H1 (cell line): ENCODE measurements around the gene CCL28. TPM values are rescaled to one million over a fixed set of nuclear protein-coding genes. Genes with fewer than 3 reads are reported as not detected.

Experiments used
- CTCF ChIA-PET: fragments of 300-600 bp; sonication (Branson Sonifier 250); formaldehyde crosslinking; loops from one replicate; lab custom pipeline; 2021; ENCODE audit not compliant: partially characterized antibody; lab: Charles Lee
- POLR2A ChIA-PET: fragments of 300-600 bp; sonication (Branson Sonifier 250); formaldehyde crosslinking; loops from one replicate; lab custom pipeline; 2021; ENCODE audit warnings: inconsistent platforms; ENCODE audit not compliant: partially characterized antibody; lab: Charles Lee
- DNase-seq, 2 experiments: peaks; one replicate each; pipeline versions ENCODE4 v3.0.0 to v3.0.0-alpha.2; 2010 to 2022; ENCODE audit warnings: low spot score in 2 of 2, low read depth in 1 of 2, mixed read lengths in 1 of 2
- FAIRE-seq: peaks from 2 replicates; lab custom pipeline; 2011; peaks lifted over from hg19 to GRCh38; lab: Jason Lieb, UNC
- H2AFZ ChIP-seq: 2 replicates; pipeline ENCODE4 v1.8.1; 2012; ENCODE audit warnings: low read length, inconsistent platforms
- H2AK5ac ChIP-seq: 2 replicates; pipeline ENCODE4 v1.6.1; 2013; ENCODE audit warnings: low read depth, low read length
- H2BK120ac ChIP-seq: replicated peaks from 2 replicates; pipeline ENCODE3; 2013; ENCODE audit warnings: low read depth, low read length, inconsistent platforms
- H2BK12ac ChIP-seq: 2 replicates; pipeline ENCODE4 v1.6.1; 2013; ENCODE audit warnings: low read depth, low read length
- H2BK15ac ChIP-seq: 2 replicates; pipeline ENCODE4 v1.6.1; 2013; ENCODE audit warnings: low read length
- H2BK20ac ChIP-seq: 2 replicates; pipeline ENCODE4 v1.6.1; 2013; ENCODE audit warnings: low read length
- H2BK5ac ChIP-seq: 2 replicates; pipeline ENCODE4 v1.6.1; 2013; ENCODE audit warnings: low read depth, low read length
- H3K14ac ChIP-seq: 2 replicates; pipeline ENCODE4 v1.6.1; 2013; ENCODE audit warnings: inconsistent platforms; ENCODE audit not compliant: insufficient read length
- H3K18ac ChIP-seq: 2 replicates; pipeline ENCODE4 v1.6.1; 2013; ENCODE audit warnings: low read length; ENCODE audit errors: extremely low read depth
- H3K23ac ChIP-seq: 2 replicates; pipeline ENCODE4 v1.6.1; 2013; ENCODE audit warnings: inconsistent platforms; ENCODE audit not compliant: insufficient read length
- H3K23me2 ChIP-seq: 2 replicates; pipeline ENCODE4 v1.6.1; 2013; ENCODE audit warnings: low read depth, low read length
- H3K27ac ChIP-seq: 2 replicates; pipeline ENCODE4 v1.6.1; 2011; ENCODE audit warnings: low read depth, low read length, inconsistent platforms
- H3K27me3 ChIP-seq, 4 experiments: replicated peaks in 1 of 4; 1 replicate in 1 of 4; 2 replicates in 3 of 4; pipeline versions ENCODE4 v1.6.1 to v1.8.1; 2011 to 2013; ENCODE audit warnings: low read length in 3 of 4, mild to moderate bottlenecking in 3 of 4, inconsistent platforms in 2 of 4, mixed read lengths in 2 of 4, moderate library complexity in 1 of 4; ENCODE audit not compliant: control insufficient read depth in 3 of 4, insufficient read depth in 3 of 4; ENCODE audit errors: extremely low read depth in 1 of 4
- H3K36me3 ChIP-seq, 4 experiments: 2 replicates each; pipeline versions ENCODE4 v1.6.1 to v1.8.1; 2011 to 2013; ENCODE audit warnings: mild to moderate bottlenecking in 4 of 4, low read length in 3 of 4, moderate library complexity in 2 of 4, control low read depth in 1 of 4, inconsistent platforms in 1 of 4; ENCODE audit not compliant: insufficient read depth in 4 of 4, control insufficient read depth in 2 of 4
- H3K4ac ChIP-seq: replicated peaks from 2 replicates; pipeline ENCODE3; 2013; ENCODE audit warnings: low read length, low read depth, mixed read lengths, inconsistent platforms; ENCODE audit not compliant: insufficient read length
- H3K4me1 ChIP-seq, 4 experiments: replicated peaks in 1 of 4; 1 replicate in 1 of 4; 2 replicates in 3 of 4; pipeline versions ENCODE4 v1.6.1 to v1.8.1; 2011 to 2013; ENCODE audit warnings: low read length in 3 of 4, inconsistent platforms in 2 of 4, mixed read lengths in 1 of 4; ENCODE audit not compliant: insufficient read depth in 4 of 4, control insufficient read depth in 3 of 4
- H3K4me2 ChIP-seq, 2 experiments: 2 replicates each; pipeline versions ENCODE4 v1.6.1 to v1.8.1; 2011 to 2013; ENCODE audit warnings: low read depth in 2 of 2, low read length in 2 of 2, control low read depth in 1 of 2, inconsistent platforms in 1 of 2, mild to moderate bottlenecking in 1 of 2; ENCODE audit not compliant: insufficient read depth in 1 of 2
- H3K4me3 ChIP-seq, 4 experiments: fragments of 200-600, 300-600 bp in 1 of 4; sonication (generic), shearing (Covaris generic), sonication (Bioruptor Twin) in 1 of 4; 2 replicates each; pipeline versions ENCODE4 v1.5.1 to v1.8.1; 2011 to 2016; ENCODE audit warnings: low read length in 4 of 4, low read depth in 3 of 4, control low read depth in 2 of 4, inconsistent platforms in 2 of 4, mild to moderate bottlenecking in 2 of 4, mixed read lengths in 1 of 4, moderate library complexity in 1 of 4; ENCODE audit not compliant: insufficient read depth in 2 of 4; ENCODE audit errors: extremely low read depth in 1 of 4
- H3K56ac ChIP-seq: replicated peaks from 2 replicates; pipeline ENCODE3; 2013; ENCODE audit warnings: low read depth, mild to moderate bottlenecking, mixed read lengths, low read length, inconsistent platforms; ENCODE audit not compliant: insufficient read length
- H3K79me1 ChIP-seq: 2 replicates; pipeline ENCODE4 v1.6.1; 2013; ENCODE audit warnings: low read depth, low read length, control low read depth
- H3K79me2 ChIP-seq, 2 experiments: 2 replicates each; pipeline versions ENCODE4 v1.6.1 to v1.8.1; 2012 to 2013; ENCODE audit warnings: low read length in 2 of 2, mild to moderate bottlenecking in 2 of 2, inconsistent platforms in 1 of 2; ENCODE audit not compliant: insufficient read depth in 2 of 2, control insufficient read depth in 1 of 2
- H3K9ac ChIP-seq, 4 experiments: replicated peaks in 1 of 4; 1 replicate in 1 of 4; 2 replicates in 3 of 4; pipeline versions ENCODE4 v1.6.1 to v1.8.1; 2011 to 2013; ENCODE audit warnings: low read depth in 3 of 4, low read length in 3 of 4, control low read depth in 2 of 4, mild to moderate bottlenecking in 2 of 4, moderate library complexity in 2 of 4, inconsistent platforms in 1 of 4; ENCODE audit errors: extremely low read depth in 1 of 4
- H3K9me3 ChIP-seq, 2 experiments: 2 replicates each; pipeline versions ENCODE4 v1.6.1 to v1.8.1; 2012 to 2013; ENCODE audit warnings: mild to moderate bottlenecking in 2 of 2, moderate library complexity in 2 of 2, control low read depth in 1 of 2, inconsistent platforms in 1 of 2, low read depth in 1 of 2, low read length in 1 of 2, mixed read lengths in 1 of 2; ENCODE audit not compliant: insufficient read depth in 2 of 2
- H4K20me1 ChIP-seq, 2 experiments: replicated peaks in 1 of 2; 2 replicates each; pipeline versions ENCODE3 to v1.8.1; 2011 to 2013; ENCODE audit warnings: inconsistent platforms in 2 of 2, low read length in 2 of 2, mild to moderate bottlenecking in 1 of 2; ENCODE audit not compliant: insufficient read depth in 2 of 2, control insufficient read depth in 1 of 2
- H4K5ac ChIP-seq: 2 replicates; pipeline ENCODE4 v1.6.1; 2013; ENCODE audit warnings: low read length, low read depth, mixed read lengths, inconsistent platforms; ENCODE audit not compliant: insufficient read length
- H4K8ac ChIP-seq: 2 replicates; pipeline ENCODE4 v1.8.0; 2013; ENCODE audit warnings: mild to moderate bottlenecking, moderate library complexity, low read length, inconsistent platforms; ENCODE audit not compliant: insufficient read depth; ENCODE audit errors: extremely low read depth
- H4K91ac ChIP-seq: replicated peaks from 2 replicates; pipeline ENCODE3; 2013; ENCODE audit warnings: low read length, mixed read lengths, inconsistent platforms; ENCODE audit not compliant: insufficient read length
- POU5F1 ChIP-seq: IDR thresholded peaks from 2 replicates; pipeline ENCODE4 v1.6.1; 2011; ENCODE audit warnings: low read depth, mild to moderate bottlenecking, low read length, moderate library complexity
- RAD21 ChIP-seq, 2 experiments: IDR thresholded peaks in 1 of 2; conservative IDR thresholded peaks in 1 of 2; 2 replicates each; pipeline ENCODE4 v1.6.1; 2011; ENCODE audit warnings: low read depth in 2 of 2, low read length in 2 of 2, improper control_type of control experiment in 1 of 2, inconsistent platforms in 1 of 2, mild to moderate bottlenecking in 1 of 2, moderate library complexity in 1 of 2
- WGBS, 2 experiments: shearing (Covaris generic) in 1 of 2; methylation state at CpG; one replicate each; pipeline versions ENCODE4 v1.1.6 to v1.1.7; 2013 to 2015; ENCODE audit warnings: low lambda C conversion rate in 2 of 2, mixed read lengths in 2 of 2, inconsistent platforms in 1 of 2, low coverage in 1 of 2, missing lambda C conversion rate in 1 of 2; ENCODE audit not compliant: insufficient replicate concordance in 2 of 2, insufficient coverage in 1 of 2, insufficient read length in 1 of 2; ENCODE audit errors: extremely low coverage in 1 of 2, missing lambda C conversion rate in 1 of 2; 5-methylcytosine and 5-hydroxymethylcytosine counted together
- polyA plus RNA-seq, 7 experiments: library from polyadenylated mRNA; depleted of rRNA in 3 of 7; stranded (reverse) in 5 of 7; unstranded in 2 of 7; fragments of >200 nt in 5 of 7; fragments of 200-250 nt in 2 of 7; gene quantifications; 1 replicate in 5 of 7; 2 replicates in 1 of 7; 4 replicates in 1 of 7; pipeline versions ENCODE4 v1.2.1 to v1.2.3, GENCODE V29; 2011 to 2013; ENCODE audit warnings: missing spikeins in 2 of 7, mixed read lengths in 2 of 7
- total RNA-seq: library from RNA; stranded (reverse); fragmentation: NEBNext Ultra II Directional; extraction: Animal tissue kit (Norgen Biotek cat#: 25700); gene quantifications from 2 replicates; pipeline ENCODE4 v1.2.1, GENCODE V29; 2021

The CCL28 gene
- total and polyA plus RNA-seq, 2 of the 8 experiments (the other 6 are each of a cell fraction or from before 2014, with no cell fraction given), result 0.95 TPM; not detected in 1

GRCh38 chr5:43437062-43437660 is 25.0 kb upstream of the CCL28 start:
- H3K18ac ChIP-seq, result no peak overlapping the region
- H3K27ac ChIP-seq, result no peak overlapping the region
- ChIA-PET POLR2A (no interaction called here), CTCF (interaction anchor here (0.6 to 1.1 kb wide), 2 partner anchors 47 to 99 kb away, joined by 3 read pairs; partner anchors contain the start of gene TMEM267)
- no peak overlapping the region for H3K56ac ChIP-seq
- no peak overlapping the region for H3K4ac ChIP-seq
- no peak overlapping the region for H2BK15ac ChIP-seq
- H3K4me1 ChIP-seq, result no peaks in the 10 kb centered on the region
- no peak overlapping the region for H3K9ac ChIP-seq
- no peak overlapping the region for H3K4me3 ChIP-seq
- no peak overlapping the region for H2BK5ac ChIP-seq
- no peak for TF ChIP-seq POU5F1
- peak; percentile 18 to 35; a peak in 2 of 4 replicates for TF ChIP-seq RAD21 (IDR thresholded peaks at IDR 0.05 in 1 of 2, conservative IDR thresholded peaks at IDR 0.05 in 1 of 2; ENCODE audit: low read depth in 2 of 2, low read length in 2 of 2)
- H3K36me3 ChIP-seq, result no peaks in the 10 kb centered on the region
- H3K79me1 ChIP-seq, result no peaks in the 10 kb centered on the region
- H2BK120ac ChIP-seq, result no peak overlapping the region
- no peak for FAIRE-seq
- no peak overlapping the region for H3K23ac ChIP-seq
- no peaks in the 10 kb centered on the region for H3K79me2 ChIP-seq
- 91% methylated on average over 3 of the region's 3 CpGs; no CpG with 5 or more reads in 1 of the 2 experiments for whole genome bisulfite sequencing, 2 experiments
- H2BK12ac ChIP-seq, result no peak overlapping the region
- H2BK20ac ChIP-seq, result no peak overlapping the region
- no peak overlapping the region for H3K14ac ChIP-seq
- no peak overlapping the region for H4K8ac ChIP-seq
- no peak overlapping the region for H4K5ac ChIP-seq
- no peak overlapping the region for H4K91ac ChIP-seq
- no peak for DNase-seq
- no peaks in the 10 kb centered on the region for H4K20me1 ChIP-seq
- no peak overlapping the region for H2AK5ac ChIP-seq
- H3K27me3 ChIP-seq, result no peaks in the 10 kb centered on the region
- no peak overlapping the region for H3K4me2 ChIP-seq
- no peak overlapping the region for H2AFZ ChIP-seq
- H3K9me3 ChIP-seq, result no peaks in the 10 kb centered on the region
- no peaks in the 10 kb centered on the region for H3K23me2 ChIP-seq
